Chondrocyte (in vitro differentiated cells): ENCODE data around the gene MAP1B. TPM values are rescaled to one million over a fixed set of nuclear protein-coding genes. Genes with fewer than 3 reads are reported as not detected.
A peak's percentile ranks its signal among the peaks of the same experiment; 100 is the strongest.
"Not testable (repeated sequence)": the region's sequence is repeated elsewhere in the genome, so short reads cannot be mapped to it uniquely, and the experiment has no call there.

Source experiments
- DNase-seq: peaks from one replicate; pipeline ENCODE4 v3.0.0; 2021; ENCODE audit warnings: mixed read lengths, low spot score
- H3K27ac Mint-ChIP-seq: one replicate; pipeline ENCODE4 v1.8.0; 2021; ENCODE audit warnings: mild to moderate bottlenecking, moderate library complexity, mixed read lengths; ENCODE audit not compliant: unreplicated experiment
- H3K27me3 Mint-ChIP-seq: 2 replicates; pipeline ENCODE4 v1.8.0; 2021; ENCODE audit warnings: low read depth, mixed read lengths
- H3K36me3 Mint-ChIP-seq: 2 replicates; pipeline ENCODE4 v1.8.0; 2021; ENCODE audit warnings: low read depth, mixed read lengths
- H3K4me1 Mint-ChIP-seq: 2 replicates; pipeline ENCODE4 v1.8.0; 2021; ENCODE audit warnings: low read depth, mild to moderate bottlenecking, mixed read lengths
- H3K4me3 Mint-ChIP-seq: one replicate; pipeline ENCODE4 v1.8.0; 2021; ENCODE audit warnings: mild to moderate bottlenecking, moderate library complexity, mixed read lengths; ENCODE audit not compliant: unreplicated experiment
- H3K9me3 Mint-ChIP-seq: 2 replicates; pipeline ENCODE4 v1.8.0; 2021; ENCODE audit warnings: low read depth, mixed read lengths
- CTCF ChIP-seq: fragments of 200-600 bp; sonication (generic); IDR thresholded peaks from 2 replicates; pipeline ENCODE4 v1.5.0; 2021; ENCODE audit warnings: antibody characterized with exemption, mild to moderate bottlenecking, moderate library complexity
- total RNA-seq: library from RNA; stranded (reverse); gene quantifications from 3 replicates; pipeline ENCODE4 v1.2.1, GENCODE V29; 2021

MAP1B gene
- total RNA-seq, 1 donor from 2014 or later = 411 TPM

GRCh38 chr5:72167257-72167656, 60.0 kb downstream of the MAP1B start:
- Mint-ChIP-seq H3K4me3 (no peak overlapping the region), H3K9me3 (no peaks in the 10 kb centered on the region), H3K4me1 (peaks cover 74% of the 10 kb centered on the region), H3K27me3 (no peaks in the 10 kb centered on the region), H3K36me3 (peaks cover 18% of the 10 kb centered on the region), H3K27ac (peak overlapping the region; percentile 37)
- DNase-seq = no peak
- no peak for TF ChIP-seq CTCF

- H3K36me3 Mint-ChIP-seq = peaks cover 15% of the 10 kb centered on the region
- no peak overlapping the region for H3K4me3 Mint-ChIP-seq
- no peak for DNase-seq
- TF ChIP-seq CTCF = no peak
- H3K4me1 Mint-ChIP-seq = peaks cover 71% of the 10 kb centered on the region
- peak overlapping the region; percentile 82 for H3K27ac Mint-ChIP-seq
- no peaks in the 10 kb centered on the region for H3K27me3 Mint-ChIP-seq
- no peaks in the 10 kb centered on the region for H3K9me3 Mint-ChIP-seq
These were observed 60.5 kb downstream of the MAP1B start for GRCh38 chr5:72167804-72168203.

- H3K36me3 Mint-ChIP-seq = peaks cover 13% of the 10 kb centered on the region
- no peak overlapping the region for H3K4me3 Mint-ChIP-seq
- no peak for DNase-seq
- no peaks in the 10 kb centered on the region for H3K9me3 Mint-ChIP-seq
- TF ChIP-seq CTCF = no peak
- H3K4me1 Mint-ChIP-seq = peaks cover 64% of the 10 kb centered on the region
- no peaks in the 10 kb centered on the region for H3K27me3 Mint-ChIP-seq
- H3K27ac Mint-ChIP-seq = peak overlapping the region; percentile 45
These were observed 62.8 kb downstream of the MAP1B start for GRCh38 chr5:72170101-72170500.

GRCh38 chr5:72171181-72171580, 63.9 kb downstream of the MAP1B start:
- H3K9me3 Mint-ChIP-seq, H3K27me3 Mint-ChIP-seq, DNase-seq, H3K4me3 Mint-ChIP-seq: not testable (repeated sequence)
- peaks cover 19% of the 10 kb centered on the region for H3K36me3 Mint-ChIP-seq
- peak overlapping the region; percentile 22 for H3K27ac Mint-ChIP-seq
- H3K4me1 Mint-ChIP-seq = peaks cover 63% of the 10 kb centered on the region

- TF ChIP-seq CTCF = no peak
- no peak for DNase-seq
- Mint-ChIP-seq H3K4me1 (peaks cover 63% of the 10 kb centered on the region), H3K9me3 (no peaks in the 10 kb centered on the region), H3K36me3 (peaks cover 18% of the 10 kb centered on the region), H3K27me3 (no peaks in the 10 kb centered on the region), H3K27ac (peak overlapping the region; percentile 53), H3K4me3 (no peak overlapping the region)
These were observed 64.4 kb downstream of the MAP1B start for GRCh38 chr5:72171667-72172066.

- no peak for DNase-seq
- Mint-ChIP-seq H3K4me1 (peaks cover 62% of the 10 kb centered on the region), H3K4me3 (no peak overlapping the region), H3K36me3 (peaks cover 19% of the 10 kb centered on the region), H3K9me3 (no peaks in the 10 kb centered on the region), H3K27me3 (no peaks in the 10 kb centered on the region), H3K27ac (peak overlapping the region; percentile 6)
- TF ChIP-seq CTCF = no peak
These were observed 65.5 kb downstream of the MAP1B start for GRCh38 chr5:72172786-72173185.
